Loucy (cell line): ENCODE results near the gene WNK2.

Experiments
- H2AFZ ChIP-seq: fragments of 200-600 bp; sonication (generic); 2 replicates; pipeline ENCODE4 v1.6.0; 2016; ENCODE audit warnings: antibody characterized with exemption, mild to moderate bottlenecking, low read length, moderate library complexity
- H3F3A ChIP-seq: fragments of 200-600 bp; 2 replicates; pipeline ENCODE4 v1.6.0; 2016; ENCODE audit warnings: antibody characterized with exemption, low read depth, mild to moderate bottlenecking
- H3K27me3 ChIP-seq: fragments of 200-600 bp; sonication (generic); 2 replicates; pipeline ENCODE4 v1.6.1; 2014; ENCODE audit warnings: low read length, mild to moderate bottlenecking; ENCODE audit not compliant: insufficient read depth, poor library complexity, severe bottlenecking
- H3K36me3 ChIP-seq: fragments of 200-600 bp; sonication (generic); 2 replicates; pipeline ENCODE4 v1.6.1; 2016; ENCODE audit warnings: low read length; ENCODE audit not compliant: insufficient read depth
- H3K4me1 ChIP-seq: fragments of 200-600 bp; sonication (generic); 2 replicates; pipeline ENCODE4 v1.5.1; 2014; ENCODE audit warnings: low read length, mild to moderate bottlenecking; ENCODE audit not compliant: insufficient read depth, poor library complexity, severe bottlenecking
- H3K4me2 ChIP-seq: fragments of 200-600 bp; sonication (generic); 2 replicates; pipeline ENCODE4 v1.6.0; 2014; ENCODE audit warnings: antibody characterized with exemption, low read length, low read depth, mild to moderate bottlenecking; ENCODE audit not compliant: poor library complexity, severe bottlenecking
- H3K4me3 ChIP-seq: fragments of 200-600 bp; sonication (generic); 2 replicates; pipeline ENCODE4 v1.5.1; 2014; ENCODE audit warnings: low read length, mild to moderate bottlenecking, mixed read lengths; ENCODE audit not compliant: poor library complexity, severe bottlenecking
- H3K79me2 ChIP-seq: fragments of 200-600 bp; sonication (generic); 2 replicates; pipeline ENCODE4 v1.6.1; 2014; ENCODE audit warnings: low read length; ENCODE audit not compliant: insufficient read depth
- H3K9ac ChIP-seq: fragments of 200-600 bp; sonication (generic); 2 replicates; pipeline ENCODE4 v1.6.0; 2014; ENCODE audit warnings: mild to moderate bottlenecking, low read depth, low read length, moderate library complexity; ENCODE audit not compliant: poor library complexity, severe bottlenecking
- H3K9me2 ChIP-seq: fragments of 200-600 bp; sonication (generic); replicated peaks from 2 replicates; pipeline ENCODE4 v1.6.1; 2016; ENCODE audit warnings: low read depth, low read length, mixed read lengths
- H3K9me3 ChIP-seq: fragments of 200-600 bp; sonication (generic); 2 replicates; pipeline ENCODE4 v1.6.1; 2014; ENCODE audit warnings: mild to moderate bottlenecking, antibody characterized with exemption, low read length, low read depth; ENCODE audit not compliant: insufficient read depth
- H4K20me1 ChIP-seq: fragments of 200-600 bp; sonication (generic); 2 replicates; pipeline ENCODE4 v1.6.0; 2014; ENCODE audit warnings: antibody characterized with exemption, low read length, mild to moderate bottlenecking; ENCODE audit not compliant: insufficient read depth, poor library complexity, severe bottlenecking
- CTCF ChIP-seq: fragments of 200-600 bp; sonication (generic); conservative IDR thresholded peaks from 2 replicates; pipeline ENCODE4 v1.5.1; 2014; ENCODE audit warnings: mild to moderate bottlenecking, antibody characterized with exemption, low read length
- EZH2phosphoT487 ChIP-seq: fragments of 200-600 bp; IDR thresholded peaks from 2 replicates; pipeline ENCODE4 v1.6.1; 2018; ENCODE audit warnings: antibody characterized with exemption, mild to moderate bottlenecking, moderate library complexity, borderline replicate concordance

WNK2 gene

GRCh38 chr9:93243112-93243511 is 59.2 kb downstream of the WNK2 start:
- H3K9ac ChIP-seq: no peak overlapping the region
- no peaks in the 10 kb centered on the region for H3K27me3 ChIP-seq
- no peaks in the 10 kb centered on the region for H3K9me2 ChIP-seq
- no peaks in the 10 kb centered on the region for H3K9me3 ChIP-seq
- H3K36me3 ChIP-seq: no peaks in the 10 kb centered on the region
- no peak overlapping the region for H3K4me3 ChIP-seq
- no peak for TF ChIP-seq CTCF
- no peak for TF ChIP-seq EZH2phosphoT487
- no peaks in the 10 kb centered on the region for H3K4me1 ChIP-seq
- H4K20me1 ChIP-seq: no peaks in the 10 kb centered on the region
- H3K4me2 ChIP-seq: no peak overlapping the region
- no peak overlapping the region for H2AFZ ChIP-seq
- H3K79me2 ChIP-seq: no peaks in the 10 kb centered on the region
- H3F3A ChIP-seq: no peaks in the 10 kb centered on the region

- Histone ChIP-seq H3K4me1 (no peaks in the 10 kb centered on the region), H3K36me3 (no peaks in the 10 kb centered on the region), H2AFZ (no peak overlapping the region), H3F3A (no peaks in the 10 kb centered on the region), H3K27me3 (no peaks in the 10 kb centered on the region), H3K4me3 (no peak overlapping the region), H3K79me2 (no peaks in the 10 kb centered on the region), H3K9me3 (no peaks in the 10 kb centered on the region), H3K9me2 (no peaks in the 10 kb centered on the region), H4K20me1 (no peaks in the 10 kb centered on the region), H3K4me2 (no peak overlapping the region), H3K9ac (no peak overlapping the region)
- TF ChIP-seq CTCF (no peak), EZH2phosphoT487 (no peak)
These were observed 60.2 kb downstream of the WNK2 start for GRCh38 chr9:93244101-93244500.

GRCh38 chr9:93244510-93245436 is 60.8 kb downstream of the WNK2 start:
- H3K4me2 ChIP-seq: no peak overlapping the region
- H3K27me3 ChIP-seq: no peaks in the 10 kb centered on the region
- no peak overlapping the region for H3K4me3 ChIP-seq
- H3F3A ChIP-seq: no peaks in the 10 kb centered on the region
- no peaks in the 10 kb centered on the region for H3K4me1 ChIP-seq
- no peaks in the 10 kb centered on the region for H3K9me2 ChIP-seq
- no peak overlapping the region for H2AFZ ChIP-seq
- no peaks in the 10 kb centered on the region for H3K36me3 ChIP-seq
- TF ChIP-seq EZH2phosphoT487 (no peak), CTCF (no peak)
- H3K9ac ChIP-seq: no peak overlapping the region
- no peaks in the 10 kb centered on the region for H4K20me1 ChIP-seq
- H3K79me2 ChIP-seq: no peaks in the 10 kb centered on the region
- no peaks in the 10 kb centered on the region for H3K9me3 ChIP-seq
